ENCODE data around the gene CRIM1.

CRIM1 gene

DNA sequence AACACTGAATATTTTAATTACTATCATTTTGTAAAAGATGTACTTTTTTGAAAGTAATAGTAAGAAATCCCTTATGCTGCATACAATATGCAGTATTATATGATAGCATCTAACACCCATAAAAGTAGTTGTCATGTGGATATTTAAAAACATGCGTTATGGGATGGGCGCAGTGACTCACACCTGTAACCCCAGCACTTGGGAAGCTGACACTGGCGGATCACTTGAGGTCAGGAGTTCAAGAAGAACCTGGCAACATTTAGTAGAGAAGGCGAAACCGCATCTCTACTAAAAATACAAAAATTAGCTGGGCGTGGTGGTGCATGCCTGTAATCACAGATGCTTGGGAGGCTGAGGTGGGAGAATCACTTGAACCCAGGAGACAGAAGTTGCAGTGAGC is 153.5 kb downstream of the CRIM1 start:
- Histone ChIP-seq H3K27ac (no peak overlapping the region), H3K4me3 (ENCODE audit: low read depth in 1 of 2, low read length in 1 of 2) (no peak overlapping the region), H3K27me3 (no peaks in the 10 kb centered on the region)

DNA sequence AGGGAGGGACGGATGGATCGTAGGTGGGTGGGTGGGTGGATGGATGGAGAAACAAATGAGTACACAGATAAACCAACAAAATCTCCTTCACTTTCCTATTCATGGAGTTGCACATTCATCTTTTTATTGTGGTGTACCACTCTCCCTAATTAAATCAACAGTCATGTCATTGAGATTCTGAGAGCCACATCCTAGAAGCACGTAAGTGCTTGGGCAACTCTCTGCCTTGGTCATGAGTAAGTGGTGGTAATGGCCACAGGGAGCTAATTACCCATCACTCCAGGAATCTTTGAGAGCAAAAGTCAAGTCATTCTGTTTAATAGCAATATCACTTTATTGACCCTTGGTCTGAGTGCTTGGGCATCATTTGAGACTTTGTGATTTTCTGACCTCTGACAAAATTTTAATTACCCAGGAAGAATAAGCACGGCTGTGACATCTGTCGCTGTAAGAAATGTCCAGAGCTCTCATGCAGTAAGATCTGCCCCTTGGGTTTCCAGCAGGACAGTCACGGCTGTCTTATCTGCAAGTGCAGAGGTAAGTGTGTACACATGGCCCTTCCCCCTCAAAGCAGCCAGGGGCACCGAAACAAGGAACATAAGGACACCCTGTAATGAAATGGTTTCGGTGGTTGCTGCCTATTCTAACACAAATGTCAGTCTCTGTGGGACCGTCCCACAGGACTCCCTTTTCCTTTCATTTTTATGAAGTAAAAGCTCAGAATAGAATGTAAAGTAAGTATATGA is 156.5 kb downstream of the CRIM1 start:
- TF ChIP-seq, protein P1, sequence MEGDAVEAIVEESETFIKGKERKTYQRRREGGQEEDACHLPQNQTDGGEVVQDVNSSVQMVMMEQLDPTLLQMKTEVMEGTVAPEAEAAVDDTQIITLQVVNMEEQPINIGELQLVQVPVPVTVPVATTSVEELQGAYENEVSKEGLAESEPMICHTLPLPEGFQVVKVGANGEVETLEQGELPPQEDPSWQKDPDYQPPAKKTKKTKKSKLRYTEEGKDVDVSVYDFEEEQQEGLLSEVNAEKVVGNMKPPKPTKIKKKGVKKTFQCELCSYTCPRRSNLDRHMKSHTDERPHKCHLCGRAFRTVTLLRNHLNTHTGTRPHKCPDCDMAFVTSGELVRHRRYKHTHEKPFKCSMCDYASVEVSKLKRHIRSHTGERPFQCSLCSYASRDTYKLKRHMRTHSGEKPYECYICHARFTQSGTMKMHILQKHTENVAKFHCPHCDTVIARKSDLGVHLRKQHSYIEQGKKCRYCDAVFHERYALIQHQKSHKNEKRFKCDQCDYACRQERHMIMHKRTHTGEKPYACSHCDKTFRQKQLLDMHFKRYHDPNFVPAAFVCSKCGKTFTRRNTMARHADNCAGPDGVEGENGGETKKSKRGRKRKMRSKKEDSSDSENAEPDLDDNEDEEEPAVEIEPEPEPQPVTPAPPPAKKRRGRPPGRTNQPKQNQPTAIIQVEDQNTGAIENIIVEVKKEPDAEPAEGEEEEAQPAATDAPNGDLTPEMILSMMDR (IDR thresholded peaks at IDR 0.05): no peak
- Histone ChIP-seq H3K27ac (no peak overlapping the region), H3K36me3 (no peaks in the 10 kb centered on the region), H3K27me3 (no peaks in the 10 kb centered on the region), H3K4me1 (ENCODE audit: control insufficient read depth in 1 of 2, insufficient read depth in 1 of 2, low read depth in 1 of 2, low read length in 1 of 2) (no peaks in the 10 kb centered on the region), H3K9me3 (no peaks in the 10 kb centered on the region), H3K4me3 (ENCODE audit: low read depth in 1 of 2, low read length in 1 of 2) (no peak overlapping the region)

More for the DNA sequence above, 153.5 kb downstream of the CRIM1 start:
- H3K4me1 ChIP-seq (ENCODE audit: control insufficient read depth in 1 of 2, insufficient read depth in 1 of 2, low read depth in 1 of 2, low read length in 1 of 2): no peaks in the 10 kb centered on the region
- H3K36me3 ChIP-seq: no peaks in the 10 kb centered on the region
- no peaks in the 10 kb centered on the region for H3K9me3 ChIP-seq
- TF ChIP-seq, protein P1 (IDR thresholded peaks at IDR 0.05): no peak

DNA sequence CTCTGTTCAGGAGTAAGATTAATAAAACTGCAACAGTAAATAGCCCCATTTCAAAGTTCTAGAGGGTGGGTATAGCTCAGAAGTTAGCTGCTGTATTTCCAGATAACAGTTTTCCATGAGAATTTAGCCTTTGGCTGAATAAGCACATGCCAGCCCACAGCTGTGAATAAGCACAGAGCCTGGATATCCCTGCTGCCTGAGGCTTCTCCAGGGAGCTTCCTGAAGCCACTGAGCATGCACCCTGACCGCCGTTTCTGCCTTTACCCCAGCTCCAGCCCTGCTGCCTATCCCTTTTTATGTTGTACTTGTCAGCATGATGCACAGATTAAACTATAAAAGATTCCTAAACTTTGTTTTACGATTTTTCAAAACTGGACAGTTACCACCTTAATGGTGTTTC is 157.1 kb downstream of the CRIM1 start:
- no peaks in the 10 kb centered on the region for H3K27me3 ChIP-seq
- no peaks in the 10 kb centered on the region for H3K36me3 ChIP-seq
- no peak overlapping the region for H3K27ac ChIP-seq
- no peaks in the 10 kb centered on the region for H3K4me1 ChIP-seq (ENCODE audit: control insufficient read depth in 1 of 2, insufficient read depth in 1 of 2, low read depth in 1 of 2, low read length in 1 of 2)
- H3K4me3 ChIP-seq (ENCODE audit: low read depth in 1 of 2, low read length in 1 of 2): no peak overlapping the region
- no peaks in the 10 kb centered on the region for H3K9me3 ChIP-seq
- TF ChIP-seq, protein P1 (IDR thresholded peaks at IDR 0.05): no peak

DNA sequence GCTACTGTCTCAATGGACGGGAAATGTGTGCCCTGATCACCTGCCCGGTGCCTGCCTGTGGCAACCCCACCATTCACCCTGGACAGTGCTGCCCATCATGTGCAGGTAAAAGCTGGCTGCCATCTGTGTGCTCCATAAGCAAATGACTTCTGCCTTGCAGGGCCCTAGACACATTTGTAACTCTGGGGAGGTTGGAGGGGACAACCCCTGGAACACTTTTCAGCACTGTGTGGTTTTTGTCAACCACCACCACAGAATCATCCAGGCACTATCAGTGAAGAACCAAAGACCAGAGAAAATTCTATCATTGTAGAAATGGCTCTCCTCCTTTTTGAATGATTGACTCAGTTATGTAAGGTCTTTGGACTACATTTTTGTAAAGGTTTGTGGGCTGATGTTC is 158.1 kb downstream of the CRIM1 start:
- TF ChIP-seq, protein P1 (IDR thresholded peaks at IDR 0.05): no peak
- H3K4me3 ChIP-seq (ENCODE audit: low read depth in 1 of 2, low read length in 1 of 2): no peak overlapping the region
- H3K9me3 ChIP-seq: no peaks in the 10 kb centered on the region
- H3K27ac ChIP-seq: no peak overlapping the region
- no peaks in the 10 kb centered on the region for H3K4me1 ChIP-seq (ENCODE audit: control insufficient read depth in 1 of 2, insufficient read depth in 1 of 2, low read depth in 1 of 2, low read length in 1 of 2)
- no peaks in the 10 kb centered on the region for H3K27me3 ChIP-seq
- H3K36me3 ChIP-seq: no peaks in the 10 kb centered on the region

DNA sequence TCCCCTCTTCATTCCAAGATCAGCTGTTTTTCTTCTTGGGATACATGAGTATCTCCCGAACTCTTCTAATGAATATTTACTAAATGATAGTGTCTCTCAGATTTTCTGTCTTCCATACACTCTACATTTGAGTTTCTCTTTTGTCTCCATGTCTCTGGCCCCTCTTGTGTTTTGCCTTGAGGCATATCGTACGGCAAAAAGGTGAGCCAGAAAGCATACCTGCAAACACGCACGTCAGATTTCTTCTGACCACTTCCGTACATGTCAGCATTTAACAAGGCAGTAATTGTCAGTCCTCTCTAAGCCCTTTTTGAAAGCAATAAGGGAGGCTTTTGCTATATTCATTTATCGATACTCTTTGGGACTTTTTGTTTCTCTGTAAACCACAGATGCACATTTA is 160.0 kb downstream of the CRIM1 start:
- H3K27ac ChIP-seq: no peak overlapping the region
- H3K4me3 ChIP-seq (ENCODE audit: low read depth in 1 of 2, low read length in 1 of 2): no peak overlapping the region
- no peaks in the 10 kb centered on the region for H3K9me3 ChIP-seq
- no peaks in the 10 kb centered on the region for H3K27me3 ChIP-seq
- TF ChIP-seq, protein P1 (IDR thresholded peaks at IDR 0.05): no peak
- peaks cover 12 to 16% of the 10 kb centered on the region in 2 experiments for H3K4me1 ChIP-seq (ENCODE audit: control insufficient read depth in 1 of 2, insufficient read depth in 1 of 2, low read depth in 1 of 2, low read length in 1 of 2)
- no peaks in the 10 kb centered on the region for H3K36me3 ChIP-seq

Data from neutrophil (primary cell).